ENCODE measurements around the gene PKD1L1.

DNA sequence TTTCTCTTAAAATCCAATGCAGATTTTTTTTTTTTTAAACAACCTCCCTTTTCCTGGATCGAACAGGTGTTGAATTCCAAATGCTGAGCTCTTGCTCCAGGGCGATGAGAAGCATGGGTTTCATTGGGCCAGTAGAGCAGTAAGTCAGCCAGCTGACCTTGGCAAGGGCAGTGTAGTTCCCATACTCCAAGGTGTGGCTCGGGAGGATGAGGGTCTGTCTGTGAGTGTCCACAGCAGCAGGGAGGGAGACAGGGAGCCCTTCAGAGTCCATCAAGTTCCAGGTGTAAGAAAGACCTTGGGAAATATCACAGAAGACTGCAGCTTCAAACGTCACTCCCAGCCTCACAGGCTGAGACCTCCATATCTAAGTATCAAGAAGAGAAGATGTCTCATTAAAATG lies 50.4 kb downstream of the PKD1L1 start:
- TF ChIP-seq EP300 (IDR thresholded peaks at IDR 0.05; ENCODE audit: borderline replicate concordance in 1 of 2, low read depth in 1 of 2, low read length in 1 of 2): no peak
- TF ChIP-seq, protein P1, sequence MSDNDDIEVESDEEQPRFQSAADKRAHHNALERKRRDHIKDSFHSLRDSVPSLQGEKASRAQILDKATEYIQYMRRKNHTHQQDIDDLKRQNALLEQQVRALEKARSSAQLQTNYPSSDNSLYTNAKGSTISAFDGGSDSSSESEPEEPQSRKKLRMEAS (IDR thresholded peaks at IDR 0.05; ENCODE audit: low read depth): no peak

Data from SK-N-SH (cell line).